ENCODE results near the gene EIF3K.

DNA sequence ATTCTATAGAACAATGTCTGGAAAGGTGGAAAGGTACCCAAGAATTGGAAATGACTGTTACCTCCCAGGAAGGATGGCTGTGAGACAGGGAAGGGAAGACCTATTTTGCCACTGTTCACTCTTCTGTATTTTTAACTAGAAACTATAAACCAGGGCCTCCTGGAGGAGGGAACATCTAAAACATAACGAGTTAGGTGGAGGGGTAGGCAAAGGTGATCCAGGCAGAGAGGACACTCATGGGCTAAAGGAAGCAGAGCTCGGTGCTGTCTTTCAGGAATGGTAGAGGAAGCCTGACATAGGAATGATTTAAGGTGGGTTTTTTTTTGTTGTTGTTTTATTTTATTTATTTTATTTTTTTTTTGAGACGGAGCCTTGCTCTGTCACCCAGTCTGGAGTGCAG, 5.8 kb downstream of the EIF3K start:
- no peak for TF ChIP-seq NFRKB (IDR thresholded peaks at IDR 0.05)
- TF ChIP-seq FOXM1 (IDR thresholded peaks at IDR 0.05; ENCODE audit: borderline replicate concordance) = no peak
- no peak for TF ChIP-seq CTBP1 (IDR thresholded peaks at IDR 0.05; ENCODE audit: borderline replicate concordance)
- TF ChIP-seq BHLHE40 (IDR thresholded peaks at IDR 0.05; ENCODE audit: borderline replicate concordance) = no peak
- TF ChIP-seq TARDBP (IDR thresholded peaks at IDR 0.05) = no peak
- TF ChIP-seq SUZ12 (IDR thresholded peaks at IDR 0.05) = no peak
- TF ChIP-seq, protein P1, sequence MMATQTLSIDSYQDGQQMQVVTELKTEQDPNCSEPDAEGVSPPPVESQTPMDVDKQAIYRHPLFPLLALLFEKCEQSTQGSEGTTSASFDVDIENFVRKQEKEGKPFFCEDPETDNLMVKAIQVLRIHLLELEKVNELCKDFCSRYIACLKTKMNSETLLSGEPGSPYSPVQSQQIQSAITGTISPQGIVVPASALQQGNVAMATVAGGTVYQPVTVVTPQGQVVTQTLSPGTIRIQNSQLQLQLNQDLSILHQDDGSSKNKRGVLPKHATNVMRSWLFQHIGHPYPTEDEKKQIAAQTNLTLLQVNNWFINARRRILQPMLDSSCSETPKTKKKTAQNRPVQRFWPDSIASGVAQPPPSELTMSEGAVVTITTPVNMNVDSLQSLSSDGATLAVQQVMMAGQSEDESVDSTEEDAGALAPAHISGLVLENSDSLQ (IDR thresholded peaks at IDR 0.05) = no peak
- TF ChIP-seq FOXK2 (IDR thresholded peaks at IDR 0.05) = no peak
- TF ChIP-seq HDGF (IDR thresholded peaks at IDR 0.05; ENCODE audit: borderline replicate concordance) = no peak
- TF ChIP-seq ZNF384 (IDR thresholded peaks at IDR 0.05) = no peak
- TF ChIP-seq FOXA1 (IDR thresholded peaks at IDR 0.05) = no peak
- TF ChIP-seq ARNT (IDR thresholded peaks at IDR 0.05) = no peak
- no peak for TF ChIP-seq SP1 (IDR thresholded peaks at IDR 0.05)

Data from HEK293T (cell line).